ENCODE results near the gene ALDH3B1.

Gene ALDH3B1

GRCh38 chr11:68013611-68014156 lies 3.6 kb downstream of the ALDH3B1 start:
- no peak for DNase-seq (ENCODE audit: low read depth)

- no peak for DNase-seq (ENCODE audit: low read depth)
These were observed 4.2 kb downstream of the ALDH3B1 start for GRCh38 chr11:68014157-68014946.

GRCh38 chr11:68014947-68015447 lies 4.9 kb downstream of the ALDH3B1 start:
- DNase-seq (ENCODE audit: low read depth): no peak

- DNase-seq (ENCODE audit: low read depth): no peak
These were observed 5.3 kb downstream of the ALDH3B1 start for GRCh38 chr11:68015467-68015866.

GRCh38 chr11:68016161-68016903 lies 6.2 kb downstream of the ALDH3B1 start:
- DNase-seq (ENCODE audit: low read depth): no peak

- DNase-seq (ENCODE audit: low read depth): no peak
These were observed 7.0 kb downstream of the ALDH3B1 start for GRCh38 chr11:68016904-68017817.

- DNase-seq (ENCODE audit: low read depth): no peak
These were observed 8.0 kb downstream of the ALDH3B1 start for GRCh38 chr11:68017980-68018729.

GRCh38 chr11:68018730-68019190 lies 8.6 kb downstream of the ALDH3B1 start:
- no peak for DNase-seq (ENCODE audit: low read depth)

- DNase-seq (ENCODE audit: low read depth): no peak
These were observed 9.4 kb downstream of the ALDH3B1 start for GRCh38 chr11:68019486-68019885.

- DNase-seq (ENCODE audit: low read depth): no peak
These were observed 10.4 kb downstream of the ALDH3B1 start for GRCh38 chr11:68020575-68020974.

GRCh38 chr11:68021167-68021787 lies 11.2 kb downstream of the ALDH3B1 start:
- DNase-seq (ENCODE audit: low read depth): no peak

- no peak for DNase-seq (ENCODE audit: low read depth)
These were observed 12.4 kb downstream of the ALDH3B1 start for GRCh38 chr11:68022531-68022930.

GRCh38 chr11:68024508-68024907 lies 14.4 kb downstream of the ALDH3B1 start:
- DNase-seq (ENCODE audit: low read depth): no peak

GRCh38 chr11:68025047-68025446 lies 14.9 kb downstream of the ALDH3B1 start:
- DNase-seq (ENCODE audit: low read depth): no peak

- DNase-seq (ENCODE audit: low read depth): no peak
These were observed 16.4 kb downstream of the ALDH3B1 start for GRCh38 chr11:68026391-68027105.

GRCh38 chr11:68027667-68028066 lies 17.5 kb downstream of the ALDH3B1 start:
- no peak for DNase-seq (ENCODE audit: low read depth)

- DNase-seq (ENCODE audit: low read depth): peak; percentile 54
These were observed 18.8 kb downstream of the ALDH3B1 start for GRCh38 chr11:68028802-68029545.

- DNase-seq (ENCODE audit: low read depth): peak; percentile 96
These were observed 20.4 kb downstream of the ALDH3B1 start, which contains the start of gene NDUFS8 for GRCh38 chr11:68030318-68031143. Gene NDUFS8, plus strand, starts transcription at chr11:68030681. Its CDS starts 1,471 bp downstream, at chr11:68032152.

Measured in HS-5 (cell line).